HepG2 (cell line): ENCODE results near the gene JAZF1. TPM values are rescaled to one million over a fixed set of nuclear protein-coding genes. Genes with fewer than 3 reads are reported as not detected.

Experiments used
- ATAC-seq: fragments of 200-7000 bp; cut with Tn5 transposase; 3 replicates; pipeline ENCODE4 v1.9.1; 2020; ENCODE audit warnings: mild to moderate bottlenecking, moderate library complexity
- BruUV-seq: library from RNA; stranded (reverse); fragments of 400-500 nt; replicated peaks from 2 replicates; lab custom pipeline; 2021; lab: Mats Ljungman, UMichigan
- CTCF ChIA-PET: fragments of 300-600 bp; formaldehyde crosslinking; extraction: SDS; loops from one replicate; lab custom pipeline; 2021; ENCODE audit warnings: low total read pairs, inconsistent platforms, low intra/inter-chr PET ratio; lab: Yijun Ruan, JAX
- POLR2A ChIA-PET: fragments of 350-600 bp; sonication (Branson Sonifier 250); formaldehyde crosslinking; loops from one replicate; lab custom pipeline; 2020; ENCODE audit warnings: antibody characterized with exemption, inconsistent platforms; lab: Yijun Ruan, JAX
- DNase-seq: peaks from one replicate; pipeline ENCODE4 v3.0.0-alpha.2; 2015; ENCODE audit warnings: low spot score
- FAIRE-seq: peaks from 3 replicates; lab custom pipeline; 2011; peaks lifted over from hg19 to GRCh38; lab: Jason Lieb, UNC
- H2AFZ ChIP-seq: one replicate; pipeline ENCODE4 v1.6.1; 2011; ENCODE audit warnings: low read length, inconsistent platforms
- H3K27ac ChIP-seq: fragments of 300-600 bp; 3 replicates; pipeline ENCODE4 v1.8.0; 2011; ENCODE audit warnings: mixed run types, mild to moderate bottlenecking, mixed read lengths, low read length, inconsistent platforms; ENCODE audit not compliant: insufficient read depth; ENCODE audit errors: extremely low read length
- H3K27me3 ChIP-seq, 2 experiments: fragments of 200-600 bp in 1 of 2; 2 replicates in 1 of 2; 3 replicates in 1 of 2; pipeline versions ENCODE4 v1.6.0 to v1.8.0; 2011; ENCODE audit warnings: low read length in 2 of 2, mild to moderate bottlenecking in 2 of 2, moderate library complexity in 2 of 2, inconsistent platforms in 1 of 2; ENCODE audit not compliant: insufficient read depth in 2 of 2, control insufficient read depth in 1 of 2
- H3K36me3 ChIP-seq, 2 experiments: fragments of 200-600 bp in 1 of 2; replicated peaks in 1 of 2; 2 replicates in 1 of 2; 3 replicates in 1 of 2; pipeline versions ENCODE4 v1.5.1 to v1.8.0; 2011; ENCODE audit warnings: low read length in 2 of 2, inconsistent platforms in 1 of 2; ENCODE audit not compliant: insufficient read depth in 2 of 2, control insufficient read depth in 1 of 2
- H3K4me1 ChIP-seq: 2 replicates; pipeline ENCODE4 v1.5.1; 2012; ENCODE audit warnings: low read length, inconsistent platforms; ENCODE audit not compliant: insufficient read depth
- H3K4me2 ChIP-seq: 2 replicates; pipeline ENCODE4 v1.6.0; 2011; ENCODE audit warnings: low read depth, low read length, inconsistent platforms
- H3K4me3 ChIP-seq, 3 experiments: fragments of 200-600 bp in 1 of 3; sonication (generic), shearing (Covaris generic) in 1 of 3; replicated peaks in 1 of 3; 2 replicates each; pipeline ENCODE4 v1.5.1; 2011 to 2016; ENCODE audit warnings: low read length in 3 of 3, inconsistent platforms in 2 of 3, low read depth in 2 of 3, mild to moderate bottlenecking in 2 of 3, control low read depth in 1 of 3, mixed read lengths in 1 of 3; ENCODE audit not compliant: insufficient read depth in 1 of 3
- H3K79me2 ChIP-seq: one replicate; pipeline ENCODE4 v1.6.1; 2011; ENCODE audit warnings: low read length, inconsistent platforms; ENCODE audit not compliant: insufficient read depth
- H3K9ac ChIP-seq: 2 replicates; pipeline ENCODE4 v1.6.0; 2011; ENCODE audit warnings: mild to moderate bottlenecking, low read depth, low read length, inconsistent platforms; ENCODE audit not compliant: insufficient read depth
- H3K9me3 ChIP-seq: 2 replicates; pipeline ENCODE4 v1.5.1; 2012; ENCODE audit warnings: mild to moderate bottlenecking, low read length
- H4K20me1 ChIP-seq: 2 replicates; pipeline ENCODE4 v1.6.0; 2011; ENCODE audit warnings: inconsistent platforms, mild to moderate bottlenecking, low read length, moderate library complexity; ENCODE audit not compliant: insufficient read depth
- ATRX ChIP-seq: sonication (generic); formaldehyde crosslinking; IDR thresholded peaks from 2 replicates; pipeline ENCODE4 v1.4.0; 2020; ENCODE audit warnings: missing genetic modification reagents, borderline replicate concordance
- DRAP1 ChIP-seq: IDR thresholded peaks from 2 replicates; pipeline ENCODE4 v1.6.1; 2016; ENCODE audit warnings: missing genetic modification reagents, missing compliant biosample characterization
- ELF1 ChIP-seq: sonication (generic); formaldehyde crosslinking; IDR thresholded peaks from 2 replicates; pipeline ENCODE4 v1.4.0; 2020; ENCODE audit warnings: missing genetic modification reagents
- MLXIP ChIP-seq: sonication (generic); formaldehyde crosslinking; IDR thresholded peaks from 2 replicates; pipeline ENCODE4 v1.9.0; 2021; ENCODE audit warnings: missing genetic modification reagents, borderline replicate concordance
- PITX1 ChIP-seq: sonication (generic); formaldehyde crosslinking; IDR thresholded peaks from 2 replicates; pipeline ENCODE4 v1.5.1; 2020; ENCODE audit warnings: mild to moderate bottlenecking, missing genetic modification reagents
- PTBP1 ChIP-seq: fragments of 200-400 bp; formaldehyde crosslinking; IDR thresholded peaks from 2 replicates; pipeline ENCODE4 v1.6.1; 2018; ENCODE audit warnings: low read length, low read depth; ENCODE audit not compliant: poor library complexity, severe bottlenecking
- U2AF2 ChIP-seq: fragments of 200-400 bp; formaldehyde crosslinking; IDR thresholded peaks from 2 replicates; pipeline ENCODE4 v1.6.1; 2017; ENCODE audit warnings: low read depth, mild to moderate bottlenecking, low read length
- ZBTB14 ChIP-seq: sonication (generic); formaldehyde crosslinking; IDR thresholded peaks from 2 replicates; pipeline ENCODE4 v1.4.0; 2020; ENCODE audit warnings: missing genetic modification reagents
- ZFP36L1 ChIP-seq: sonication (generic); formaldehyde crosslinking; IDR thresholded peaks from 2 replicates; pipeline ENCODE4 v1.8.0; 2022; ENCODE audit warnings: mild to moderate bottlenecking, missing genetic modification reagents, moderate library complexity
- ZNF253 ChIP-seq: sonication (generic); formaldehyde crosslinking; IDR thresholded peaks from 2 replicates; pipeline ENCODE4 v1.8.0; 2022; ENCODE audit warnings: mild to moderate bottlenecking, missing genetic modification reagents, borderline replicate concordance
- ZNF576 ChIP-seq: sonication (generic); formaldehyde crosslinking; IDR thresholded peaks from 2 replicates; pipeline ENCODE4 v1.4.0; 2020; ENCODE audit warnings: mild to moderate bottlenecking, missing genetic modification reagents
- ZNF83 ChIP-seq: sonication (generic); formaldehyde crosslinking; IDR thresholded peaks from 2 replicates; pipeline ENCODE4 v1.4.0; 2020; ENCODE audit warnings: missing genetic modification reagents, mild to moderate bottlenecking, borderline replicate concordance
- ZSCAN25 ChIP-seq: sonication (generic); formaldehyde crosslinking; IDR thresholded peaks from 2 replicates; pipeline ENCODE4 v1.8.0; 2022; ENCODE audit warnings: mild to moderate bottlenecking, missing genetic modification reagents
- ZSCAN29 ChIP-seq: sonication (generic); formaldehyde crosslinking; conservative IDR thresholded peaks from 2 replicates; pipeline ENCODE4 v1.4.0; 2020; ENCODE audit warnings: mild to moderate bottlenecking, missing genetic modification reagents
- in situ Hi-C: cut with HindIII; loops from 2 replicates; pipeline ENCODE4 v1.10.0; 2017; ENCODE audit warnings: low pct_unique_long_range_greater_than_20kb; ENCODE audit not compliant: extremely low pct_ligation_motif_present
- intact Hi-C: fragments of 100-400 bp; cut with micrococcal nuclease; formaldehyde crosslinking; loops from one replicate; pipeline ENCODE4 v1.10.0; 2022; ENCODE audit not compliant: unreplicated experiment
- polyA plus RNA-seq, 8 experiments: library from polyadenylated mRNA; depleted of rRNA in 3 of 8; stranded (reverse) in 7 of 8; unstranded in 1 of 8; fragments of >200 nt; fragmentation: Illumina TruSeq in 4 of 8; extraction: Trizol in 4 of 8; gene quantifications; 2 replicates each; pipeline versions ENCODE4 v1.2.1 to v1.2.3, GENCODE V29; 2011 to 2016; ENCODE audit warnings: low read depth in 4 of 8, missing spikeins in 1 of 8, mixed read lengths in 1 of 8; ENCODE audit not compliant: insufficient read depth in 1 of 8
- total RNA-seq, 5 experiments: library from RNA; depleted of rRNA; stranded (reverse); fragments of >200 nt; fragmentation: Illumina TruSeq; extraction: Trizol; gene quantifications; 2 replicates each; pipeline ENCODE4 v1.2.3, GENCODE V29; 2016; ENCODE audit warnings: low read depth in 1 of 5

The JAZF1 gene
- total and polyA plus RNA-seq, 2 of the 13 experiments (the other 11 are each of a cell fraction or from before 2014, with no cell fraction given) = not detected

- ChIA-PET POLR2A (interaction anchor here (0.7 kb wide), 1 partner anchor 11 kb away, joined by 3 read pairs; no protein-coding TSS in a partner anchor), CTCF (no interaction called here)
- H3K9ac ChIP-seq = no peak overlapping the region
- no peaks in the 10 kb centered on the region for H3K4me1 ChIP-seq
- no peaks in the 10 kb centered on the region for H3K79me2 ChIP-seq
- H2AFZ ChIP-seq = no peak overlapping the region
- TF ChIP-seq MLXIP (CRISPR knock-in tag) = no peak
- TF ChIP-seq ELF1 (CRISPR knock-in tag) = no peak
- no peak for TF ChIP-seq ZBTB14 (CRISPR knock-in tag)
- TF ChIP-seq ZNF83 (CRISPR knock-in tag) = no peak
- TF ChIP-seq ZNF253 (CRISPR knock-in tag) = no peak
- no peak for TF ChIP-seq ZFP36L1
- no peak for TF ChIP-seq PITX1
- TF ChIP-seq ZNF576 = no peak
- no peak for TF ChIP-seq PTBP1
- TF ChIP-seq ZSCAN29 = no peak
- TF ChIP-seq ZSCAN25 (CRISPR knock-in tag) = no peak
- TF ChIP-seq U2AF2 = no peak
- TF ChIP-seq DRAP1 = no peak
- no peak for TF ChIP-seq ATRX (CRISPR knock-in tag)
- no peak overlapping the region for H3K27ac ChIP-seq
- FAIRE-seq (no peak), ATAC-seq (no peak), DNase-seq (no peak)
- BruUV-seq = no TSS peak
- H4K20me1 ChIP-seq = no peaks in the 10 kb centered on the region
- no peaks in the 10 kb centered on the region for H3K9me3 ChIP-seq
- peaks cover 3 to 21% of the 10 kb centered on the region in 2 experiments; a peak in 4 of 5 replicates for H3K27me3 ChIP-seq
- H3K4me3 ChIP-seq = no peak overlapping the region
- intact Hi-C loops (no loop called here), in situ Hi-C loops (no loop called here)
- H3K4me2 ChIP-seq = no peak overlapping the region
- H3K36me3 ChIP-seq = no peaks in the 10 kb centered on the region
Observed at GRCh38 chr7:28067171-28067570, 113.4 kb downstream of the JAZF1 start.
